Stimulated activated naive B cell treated with anti-CD40 and anti-IgM and Interleukin-4, amounts not matched to agents 10 μg/mL and 1 μg/mL and 100 μg/mL, for 72 hours (primary cell): ENCODE measurements around the gene COL5A1.

Experiments used
- ATAC-seq, 2 donors: fragments of 150-1000 bp; cut with Tn5 transposase; replicated peaks; 2 replicates each; pipeline ENCODE4 v1.10.0; 2021; ENCODE audit warnings: moderate library complexity in 1 of 2
- DNase-seq: peaks from one replicate; pipeline ENCODE4 v3.0.0; 2021
- H3K27ac Mint-ChIP-seq: one replicate; pipeline ENCODE4 v1.8.0; 2022; ENCODE audit warnings: mild to moderate bottlenecking, mixed read lengths
- H3K27me3 Mint-ChIP-seq, 2 donors: one replicate each; pipeline ENCODE4 v1.8.0; 2022; ENCODE audit warnings: mixed read lengths in 2 of 2
- H3K36me3 Mint-ChIP-seq, 2 donors: one replicate each; pipeline ENCODE4 v1.8.0; 2022; ENCODE audit warnings: mixed read lengths in 2 of 2, mild to moderate bottlenecking in 1 of 2
- H3K4me1 Mint-ChIP-seq, 2 donors: one replicate each; pipeline ENCODE4 v1.8.0; 2022; ENCODE audit warnings: mixed read lengths in 2 of 2, mild to moderate bottlenecking in 1 of 2
- H3K4me3 Mint-ChIP-seq, 2 donors: one replicate each; pipeline ENCODE4 v1.8.0; 2022; ENCODE audit warnings: mild to moderate bottlenecking in 2 of 2, mixed read lengths in 2 of 2, moderate library complexity in 1 of 2
- H3K9me3 Mint-ChIP-seq, 2 donors: one replicate each; pipeline ENCODE4 v1.8.0; 2022; ENCODE audit warnings: mixed read lengths in 2 of 2, mild to moderate bottlenecking in 1 of 2

The COL5A1 gene

DNA sequence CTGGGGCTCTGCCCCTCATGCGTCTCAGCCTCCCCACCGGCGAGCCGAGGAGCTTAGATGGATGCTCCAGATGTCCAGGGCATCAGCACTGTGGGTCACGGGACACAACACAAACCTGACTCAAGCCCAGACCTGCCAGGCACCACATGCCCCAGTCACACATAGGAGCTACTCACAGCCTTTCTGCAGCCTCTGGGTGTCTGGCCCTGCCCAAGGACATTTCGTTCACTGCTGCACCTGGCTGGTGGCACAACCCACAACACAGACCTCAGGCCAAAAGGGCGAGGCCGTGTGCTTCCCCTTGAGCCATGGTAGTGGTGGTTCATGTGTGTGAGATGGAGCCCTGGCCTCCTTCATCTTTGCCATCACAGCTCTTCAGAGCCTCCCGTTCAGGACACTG lies 149.4 kb downstream of the COL5A1 start:
- H3K27me3 Mint-ChIP-seq = peaks cover 9 to 20% of the 10 kb centered on the region in 2 donors
- peaks cover 0 to 1% of the 10 kb centered on the region in 2 donors for H3K4me1 Mint-ChIP-seq
- DNase-seq (no peak), ATAC-seq (peak in 1 of 2 donors; percentile 12)
- no peak overlapping the region for H3K4me3 Mint-ChIP-seq
- H3K9me3 Mint-ChIP-seq = peaks cover 0 to 1% of the 10 kb centered on the region in 2 donors
- H3K27ac Mint-ChIP-seq = no peak overlapping the region
- H3K36me3 Mint-ChIP-seq = no peaks in the 10 kb centered on the region

DNA sequence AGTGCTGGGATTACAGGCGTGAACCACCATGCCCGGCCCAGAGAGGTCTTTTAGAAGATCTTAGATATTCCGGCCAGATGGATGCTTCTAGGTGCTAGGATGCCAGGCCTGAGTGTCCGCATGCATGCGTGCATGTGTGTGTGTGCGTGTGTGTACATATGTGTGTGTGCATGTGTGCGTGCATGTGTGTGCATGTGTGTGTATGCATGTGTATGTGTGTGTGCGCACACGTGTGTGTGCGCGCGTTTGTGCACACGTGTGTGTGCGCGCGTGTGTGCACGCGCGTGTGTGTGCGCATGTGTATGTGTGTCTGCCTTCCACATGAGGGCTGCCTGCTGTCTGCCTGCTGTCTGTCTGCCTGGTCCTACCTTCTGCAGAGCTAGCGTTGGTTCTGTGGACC lies 151.0 kb downstream of the COL5A1 start:
- H3K27ac Mint-ChIP-seq = no peak overlapping the region
- DNase-seq (no peak), ATAC-seq (no peak)
- peaks cover 9 to 19% of the 10 kb centered on the region in 2 donors for H3K27me3 Mint-ChIP-seq
- no peaks in the 10 kb centered on the region for H3K36me3 Mint-ChIP-seq
- H3K9me3 Mint-ChIP-seq = peaks cover 0 to 1% of the 10 kb centered on the region in 2 donors
- H3K4me3 Mint-ChIP-seq = no peak overlapping the region
- H3K4me1 Mint-ChIP-seq = peaks cover 0 to 1% of the 10 kb centered on the region in 2 donors

- DNase-seq (no peak), ATAC-seq (no peak)
- Mint-ChIP-seq H3K36me3 (no peaks in the 10 kb centered on the region), H3K9me3 (peaks cover 0 to 1% of the 10 kb centered on the region in 2 donors), H3K4me3 (no peak overlapping the region), H3K4me1 (peaks cover 0 to 1% of the 10 kb centered on the region in 2 donors), H3K27ac (no peak overlapping the region), H3K27me3 (peaks cover 9 to 10% of the 10 kb centered on the region in 2 donors)
Observed at GRCh38 chr9:134793288-134794188, 151.9 kb downstream of the COL5A1 start.

DNA sequence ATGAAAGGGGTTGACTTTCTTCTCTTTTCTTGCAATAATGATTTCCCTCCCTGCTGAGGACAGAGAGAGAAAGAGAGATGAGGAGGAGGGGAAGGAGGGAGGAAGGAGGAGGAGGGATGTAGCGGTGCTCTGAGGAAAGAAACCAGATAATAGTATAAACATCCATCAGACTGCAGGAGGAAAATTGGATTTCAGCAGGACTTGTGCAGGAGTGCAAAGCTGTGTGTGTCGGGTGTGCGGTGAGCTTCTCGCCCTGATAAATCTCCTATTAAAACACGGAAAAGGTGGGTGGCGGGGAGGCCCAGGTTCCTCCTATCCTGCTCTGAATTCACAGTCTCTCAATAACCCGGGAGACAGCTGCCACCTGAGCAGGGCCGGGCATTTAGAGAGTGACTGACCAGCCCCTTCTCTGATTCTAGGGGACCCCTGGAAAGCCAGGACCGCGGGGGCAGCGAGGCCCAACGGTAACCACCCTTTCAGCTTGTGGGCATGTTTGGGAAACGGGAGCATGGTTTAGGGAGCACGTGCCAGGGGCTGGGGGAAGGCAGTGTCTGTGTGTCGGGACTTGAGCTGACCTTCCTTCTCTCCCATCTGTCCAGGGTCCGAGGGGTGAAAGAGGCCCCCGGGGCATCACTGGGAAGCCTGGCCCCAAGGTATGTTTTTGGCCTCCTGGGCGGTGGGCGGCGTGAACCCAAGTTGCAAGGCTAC lies 153.2 kb downstream of the COL5A1 start:
- no peak for ATAC-seq
- H3K27ac Mint-ChIP-seq = no peak overlapping the region
- peaks cover 0 to 1% of the 10 kb centered on the region in 2 donors for H3K4me1 Mint-ChIP-seq
- peaks cover 9% of the 10 kb centered on the region in 2 donors for H3K27me3 Mint-ChIP-seq
- H3K4me3 Mint-ChIP-seq = no peak overlapping the region
- no peaks in the 10 kb centered on the region for H3K36me3 Mint-ChIP-seq
- no peak for DNase-seq
- H3K9me3 Mint-ChIP-seq = no peaks in the 10 kb centered on the region

GRCh38 chr9:134795446-134795845 lies 153.8 kb downstream of the COL5A1 start:
- Mint-ChIP-seq H3K9me3 (no peaks in the 10 kb centered on the region), H3K27ac (no peak overlapping the region), H3K4me3 (no peak overlapping the region), H3K27me3 (peaks cover 9% of the 10 kb centered on the region in 2 donors), H3K36me3 (no peaks in the 10 kb centered on the region), H3K4me1 (peaks cover 0 to 1% of the 10 kb centered on the region in 2 donors)
- DNase-seq = no peak
- no peak for ATAC-seq

DNA sequence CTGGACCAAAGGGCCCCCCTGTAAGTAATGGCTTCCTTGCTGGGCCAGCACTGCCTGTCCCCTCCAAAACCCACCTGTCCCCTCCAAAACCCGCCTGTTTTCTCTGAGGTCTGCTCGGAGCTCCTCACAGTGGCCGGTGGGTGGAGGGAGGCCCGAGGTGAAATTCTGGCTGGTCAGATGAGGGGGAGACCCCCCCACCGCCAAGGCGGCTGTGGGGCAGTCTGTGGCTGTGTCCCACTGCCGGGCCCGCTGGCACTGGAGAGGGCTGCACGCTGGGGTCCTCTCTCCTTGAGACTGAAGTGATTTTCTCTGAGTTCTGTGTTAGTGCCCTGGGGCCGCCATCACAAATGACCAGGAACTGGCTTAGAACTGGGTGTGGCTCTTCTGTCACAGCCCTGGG lies 155.3 kb downstream of the COL5A1 start:
- no peak overlapping the region for H3K27ac Mint-ChIP-seq
- no peaks in the 10 kb centered on the region for H3K36me3 Mint-ChIP-seq
- no peaks in the 10 kb centered on the region for H3K9me3 Mint-ChIP-seq
- ATAC-seq = no peak
- peaks cover 0 to 1% of the 10 kb centered on the region in 2 donors for H3K4me1 Mint-ChIP-seq
- no peak for DNase-seq
- H3K27me3 Mint-ChIP-seq = peaks cover 9% of the 10 kb centered on the region in 2 donors
- H3K4me3 Mint-ChIP-seq = no peak overlapping the region

DNA sequence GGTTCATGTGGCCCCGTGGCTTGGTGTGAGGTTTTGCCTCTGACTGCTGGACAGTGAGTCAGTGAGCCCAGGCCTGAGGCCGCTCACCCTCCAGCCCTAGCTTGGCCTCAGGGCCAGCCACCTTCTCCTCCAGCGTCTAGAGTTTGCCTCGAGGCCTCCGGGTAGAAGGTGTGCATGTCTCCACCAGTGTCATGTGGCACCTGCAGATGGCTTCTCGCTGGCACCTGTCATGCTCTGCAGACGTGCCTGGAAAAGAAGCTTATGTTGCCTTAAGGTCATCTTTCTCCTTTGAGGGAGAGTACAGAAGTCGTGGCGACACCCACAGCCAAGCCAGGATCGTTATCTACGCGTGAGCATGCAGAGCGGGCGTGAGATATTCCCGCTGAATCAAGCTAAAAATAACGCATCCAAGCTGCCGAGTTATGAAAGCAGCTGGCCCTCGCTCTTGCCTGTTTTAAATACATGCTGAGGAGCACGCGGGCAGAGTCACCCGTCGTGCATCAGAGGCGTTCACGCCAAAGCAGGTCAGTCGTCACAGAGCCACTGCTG lies 159.3 kb downstream of the COL5A1 start:
- Mint-ChIP-seq H3K27ac (no peak overlapping the region), H3K36me3 (no peaks in the 10 kb centered on the region), H3K9me3 (no peaks in the 10 kb centered on the region), H3K4me3 (no peak overlapping the region), H3K4me1 (no peaks in the 10 kb centered on the region), H3K27me3 (no peaks in the 10 kb centered on the region)
- no peak for ATAC-seq
- DNase-seq = no peak

DNA sequence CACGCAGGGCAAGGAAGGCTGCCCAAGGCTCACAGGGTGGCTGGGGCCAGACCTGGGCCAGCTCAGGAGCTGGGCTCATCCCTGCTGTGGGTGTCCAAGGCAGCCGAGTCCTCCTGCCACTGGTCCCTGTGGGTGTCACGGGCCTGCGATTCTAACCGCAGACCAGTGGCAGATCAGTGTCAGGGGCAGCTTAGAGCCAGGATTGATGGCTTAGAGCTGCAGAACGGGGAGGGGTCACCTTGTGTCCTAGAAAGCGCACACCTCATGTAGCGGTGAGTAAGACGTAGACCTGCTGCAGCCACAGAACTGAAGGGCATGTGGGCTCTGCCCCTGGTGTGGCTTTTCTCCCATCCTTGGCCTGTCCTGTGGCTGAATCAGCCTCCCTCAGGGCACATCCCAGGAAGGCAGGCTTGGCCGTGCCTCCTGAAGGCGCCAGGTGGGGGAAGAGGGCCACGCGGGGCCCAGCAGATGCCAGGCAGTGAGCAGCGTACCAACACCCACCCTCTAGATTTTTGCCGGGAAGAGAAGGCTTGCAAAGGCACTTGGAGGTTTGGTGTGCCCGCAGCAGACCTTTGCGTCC lies 160.7 kb downstream of the COL5A1 start:
- ATAC-seq (no peak), DNase-seq (no peak)
- no peaks in the 10 kb centered on the region for H3K9me3 Mint-ChIP-seq
- H3K36me3 Mint-ChIP-seq = no peaks in the 10 kb centered on the region
- H3K27ac Mint-ChIP-seq = no peak overlapping the region
- H3K27me3 Mint-ChIP-seq = no peaks in the 10 kb centered on the region
- no peaks in the 10 kb centered on the region for H3K4me1 Mint-ChIP-seq
- H3K4me3 Mint-ChIP-seq = no peak overlapping the region

- Mint-ChIP-seq H3K9me3 (no peaks in the 10 kb centered on the region), H3K4me3 (no peak overlapping the region), H3K27ac (no peak overlapping the region), H3K4me1 (no peaks in the 10 kb centered on the region), H3K36me3 (no peaks in the 10 kb centered on the region), H3K27me3 (no peaks in the 10 kb centered on the region)
- ATAC-seq = no peak
- no peak for DNase-seq
Observed at GRCh38 chr9:134804871-134805270, 163.3 kb downstream of the COL5A1 start.

GRCh38 chr9:134807716-134808446 lies 166.3 kb downstream of the COL5A1 start:
- Mint-ChIP-seq H3K36me3 (no peaks in the 10 kb centered on the region), H3K27ac (no peak overlapping the region), H3K4me3 (no peak overlapping the region), H3K27me3 (no peaks in the 10 kb centered on the region), H3K4me1 (no peaks in the 10 kb centered on the region), H3K9me3 (no peaks in the 10 kb centered on the region)
- ATAC-seq (no peak), DNase-seq (no peak)

DNA sequence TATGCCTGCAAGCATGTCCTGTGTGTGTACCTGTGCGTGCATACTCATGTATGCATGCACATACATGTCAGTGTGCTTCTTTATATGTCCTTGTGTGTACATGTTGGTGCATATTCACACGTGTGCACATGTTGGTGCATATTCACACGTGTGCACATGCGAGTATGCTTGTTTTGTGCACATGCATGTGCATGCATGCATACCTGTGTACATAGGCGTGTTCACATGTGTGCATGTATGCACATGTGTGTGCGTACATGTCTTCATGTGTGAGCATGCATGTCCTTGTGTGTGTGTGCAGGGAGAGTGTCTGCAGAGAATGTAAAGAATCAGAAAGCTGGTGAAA lies 166.8 kb downstream of the COL5A1 start:
- Mint-ChIP-seq H3K36me3 (no peaks in the 10 kb centered on the region), H3K27ac (no peak overlapping the region), H3K4me1 (no peaks in the 10 kb centered on the region)

GRCh38 chr9:134809292-134809691 lies 167.7 kb downstream of the COL5A1 start:
- no peaks in the 10 kb centered on the region for H3K27me3 Mint-ChIP-seq
- no peaks in the 10 kb centered on the region for H3K4me1 Mint-ChIP-seq
- ATAC-seq (no peak), DNase-seq (no peak)
- H3K9me3 Mint-ChIP-seq = no peaks in the 10 kb centered on the region
- H3K4me3 Mint-ChIP-seq = no peak overlapping the region
- H3K27ac Mint-ChIP-seq = no peak overlapping the region
- H3K36me3 Mint-ChIP-seq = no peaks in the 10 kb centered on the region

More for the DNA sequence above, 166.8 kb downstream of the COL5A1 start:
- DNase-seq = no peak
- no peaks in the 10 kb centered on the region for H3K27me3 Mint-ChIP-seq
- no peak for ATAC-seq
- H3K9me3 Mint-ChIP-seq = no peaks in the 10 kb centered on the region
- no peak overlapping the region for H3K4me3 Mint-ChIP-seq

GRCh38 chr9:134809826-134810225 lies 168.2 kb downstream of the COL5A1 start:
- Mint-ChIP-seq H3K27me3 (no peaks in the 10 kb centered on the region), H3K27ac (no peak overlapping the region), H3K9me3 (no peaks in the 10 kb centered on the region), H3K4me1 (no peaks in the 10 kb centered on the region), H3K4me3 (no peak overlapping the region), H3K36me3 (no peaks in the 10 kb centered on the region)
- no peak for DNase-seq
- no peak for ATAC-seq

DNA sequence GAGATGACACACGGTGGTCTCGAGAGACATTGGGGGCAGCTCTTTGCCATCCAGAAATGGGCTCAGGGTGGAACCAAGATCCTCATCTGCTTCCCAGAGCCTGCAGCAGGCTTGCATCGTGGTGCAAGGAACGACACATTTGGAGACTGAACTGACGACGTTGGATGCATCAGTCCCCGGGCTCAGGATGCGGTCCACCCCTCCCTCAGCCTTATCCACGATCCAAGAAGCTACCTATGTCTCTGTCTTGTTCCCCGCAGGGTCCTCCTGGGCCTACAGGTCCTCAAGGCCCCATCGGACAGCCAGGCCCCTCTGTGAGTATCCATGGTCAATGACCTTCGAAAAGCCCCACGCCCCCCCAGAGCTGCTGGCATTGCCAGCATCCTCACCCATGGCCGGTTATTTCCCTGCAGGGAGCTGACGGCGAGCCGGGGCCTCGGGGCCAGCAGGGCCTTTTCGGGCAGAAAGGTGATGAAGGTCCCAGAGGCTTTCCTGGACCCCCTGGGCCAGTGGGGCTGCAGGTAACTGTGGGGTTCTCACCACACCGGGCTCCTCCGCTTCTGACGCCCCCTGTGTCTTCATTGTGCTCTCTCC lies 169.6 kb downstream of the COL5A1 start:
- Mint-ChIP-seq H3K4me3 (no peak overlapping the region), H3K36me3 (no peaks in the 10 kb centered on the region), H3K4me1 (no peaks in the 10 kb centered on the region), H3K27me3 (no peaks in the 10 kb centered on the region), H3K27ac (no peak overlapping the region), H3K9me3 (no peaks in the 10 kb centered on the region)
- ATAC-seq = no peak
- no peak for DNase-seq
